AG04450 (cell line): Measurements from ENCODE around the gene CXCL12. TPM values are rescaled to one million over a fixed set of nuclear protein-coding genes. Genes with fewer than 3 reads are reported as not detected.

Experiments used
- CTCF ChIA-PET: fragments of 300-600, 350-600 bp; formaldehyde crosslinking; extraction: SDS; loops from one replicate; lab custom pipeline; 2022; ENCODE audit warnings: antibody characterized with exemption, inconsistent platforms; lab: Charles Lee
- POLR2A ChIA-PET: fragments of 350-600 bp; formaldehyde crosslinking; extraction: SDS; loops from one replicate; lab custom pipeline; 2021; ENCODE audit warnings: antibody characterized with exemption, inconsistent platforms; lab: Yijun Ruan, JAX
- DNase-seq: peaks from one replicate; pipeline ENCODE4 v3.0.0-alpha.2; 2011; ENCODE audit warnings: low read depth, low spot score
- H3K27ac ChIP-seq: one replicate; pipeline ENCODE4 v1.5.1; 2012; ENCODE audit warnings: low read depth, low read length, control low read depth
- H3K27me3 ChIP-seq: one replicate; pipeline ENCODE4 v1.6.0; 2012; ENCODE audit warnings: low read length; ENCODE audit not compliant: control insufficient read depth, insufficient read depth
- H3K4me3 ChIP-seq: 2 replicates; pipeline ENCODE4 v1.5.1; 2011; ENCODE audit warnings: mild to moderate bottlenecking, low read depth, low read length, control low read depth
- H3K9me3 ChIP-seq: 2 replicates; pipeline ENCODE4 v1.5.1; 2012; ENCODE audit warnings: low read length; ENCODE audit not compliant: control insufficient read depth, insufficient read depth
- CTCF ChIP-seq: IDR thresholded peaks from 2 replicates; pipeline ENCODE4 v1.5.1; 2011; ENCODE audit warnings: low read depth, low read length, control low read depth, inconsistent platforms
- polyA plus RNA-seq: library from polyadenylated mRNA; depleted of rRNA; stranded (reverse); fragments of >200 nt; gene quantifications from 2 replicates; pipeline ENCODE4 v1.2.3, GENCODE V29; 2011

CXCL12 gene
- polyA plus RNA-seq, 1 experiment = 93.4 TPM

GRCh38 chr10:44330431-44330830 is 54.5 kb downstream of the CXCL12 start:
- ChIA-PET CTCF (no interaction called here), POLR2A (no interaction called here)
- no peaks in the 10 kb centered on the region for H3K9me3 ChIP-seq
- no peak for DNase-seq
- no peak overlapping the region for H3K27ac ChIP-seq
- H3K4me3 ChIP-seq = no peak overlapping the region
- no peaks in the 10 kb centered on the region for H3K27me3 ChIP-seq
- TF ChIP-seq CTCF = no peak

- Histone ChIP-seq H3K4me3 (no peak overlapping the region), H3K27me3 (peaks cover 7% of the 10 kb centered on the region), H3K9me3 (no peaks in the 10 kb centered on the region), H3K27ac (no peak overlapping the region)
- DNase-seq = no peak
- ChIA-PET CTCF (interaction anchor here (3.9 kb wide), 1 partner anchor 17 kb away, joined by 18 read pairs; no protein-coding TSS in a partner anchor), POLR2A (no interaction called here)
- TF ChIP-seq CTCF = no peak
Observed at GRCh38 chr10:44327461-44327860, 57.4 kb downstream of the CXCL12 start.
